Measurements from ENCODE around the gene POMGNT1.

POMGNT1 gene

DNA sequence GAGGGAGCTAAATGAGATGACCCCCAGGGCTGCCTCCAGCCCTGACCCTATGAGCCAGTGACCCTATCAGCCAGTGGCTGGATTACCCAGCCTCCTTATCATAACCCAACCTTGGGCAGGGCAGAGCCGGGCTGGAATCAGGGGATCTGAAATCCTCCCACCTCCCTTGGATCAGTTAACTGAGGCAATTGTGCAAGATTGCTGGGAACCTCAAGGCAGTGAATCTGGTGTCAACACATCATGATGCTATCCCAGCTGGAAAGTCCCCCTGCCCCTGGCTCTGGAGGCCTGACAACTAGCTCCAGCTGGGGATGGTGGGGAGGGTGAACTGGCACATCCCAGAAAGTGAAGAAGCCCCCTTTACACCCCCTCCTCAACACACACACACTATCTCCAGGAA, 29.8 kb downstream of the POMGNT1 start:
- DNase-seq (ENCODE audit: low spot score in 2 of 2) (no peak), ATAC-seq (ENCODE audit: low read depth) (no peak)
- Mint-ChIP-seq H3K4me1 (peaks cover 35% of the 10 kb centered on the region), H3K27ac (no peak overlapping the region), H3K9me3 (no peaks in the 10 kb centered on the region), H3K27me3 (peaks cover 6% of the 10 kb centered on the region), H3K36me3 (no peaks in the 10 kb centered on the region), H3K4me3 (no peak overlapping the region)

DNA sequence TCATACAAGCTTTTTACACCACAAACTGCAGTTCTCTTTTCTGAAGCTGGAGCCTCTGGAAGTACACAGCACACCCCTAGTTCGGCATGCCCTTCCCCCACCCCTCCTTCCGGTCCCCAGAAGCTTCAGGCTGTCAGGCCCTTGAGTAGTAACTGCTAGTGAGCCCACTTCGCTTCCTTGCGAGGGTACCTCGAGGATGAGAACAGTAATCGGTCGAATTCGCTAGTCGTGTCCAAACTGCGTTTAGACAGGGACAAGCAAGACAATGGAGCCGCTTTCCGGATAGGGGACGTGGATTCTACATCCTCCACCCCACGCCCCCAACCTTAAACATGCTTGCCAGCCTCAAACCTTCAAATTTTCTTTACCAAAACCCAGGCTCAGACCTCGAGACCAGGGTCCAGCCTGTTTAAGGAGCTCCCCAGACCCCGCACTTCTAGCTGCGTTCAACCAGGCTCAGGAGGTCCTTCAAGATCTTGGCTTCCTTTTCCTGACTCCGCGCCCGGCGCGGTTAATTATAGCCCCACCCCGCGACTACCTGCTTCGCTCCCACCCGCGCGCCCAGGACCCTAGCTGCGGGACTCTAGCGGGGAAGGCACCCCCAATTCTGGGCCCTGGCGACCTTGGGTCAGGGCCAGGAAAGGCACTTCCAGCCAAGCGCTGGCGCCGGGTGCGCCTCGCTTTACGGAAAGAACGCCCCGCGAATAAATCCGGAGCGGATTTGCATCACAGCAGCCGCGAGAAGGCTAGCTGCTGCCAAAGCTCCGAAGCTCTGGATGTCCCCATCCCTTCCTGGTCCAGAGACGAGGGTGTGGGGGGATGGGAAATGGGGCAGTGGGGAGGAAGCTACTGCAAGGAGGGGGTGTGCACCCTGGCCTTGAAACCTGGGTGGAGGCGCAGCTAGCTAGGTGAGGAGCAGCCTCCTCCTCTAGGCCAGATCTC, 31.4 kb downstream of the POMGNT1 start:
- peak overlapping the region; percentile 88 for H3K4me3 Mint-ChIP-seq
- peak overlapping the region; percentile 90 for H3K27ac Mint-ChIP-seq
- H3K27me3 Mint-ChIP-seq, result peaks cover 4% of the 10 kb centered on the region
- DNase-seq (ENCODE audit: low spot score in 2 of 2) (peak in 1 of 2 donors; percentile 34), ATAC-seq (ENCODE audit: low read depth) (peak; percentile 79)
- H3K9me3 Mint-ChIP-seq, result no peaks in the 10 kb centered on the region
- H3K4me1 Mint-ChIP-seq, result peaks cover 27% of the 10 kb centered on the region
- H3K36me3 Mint-ChIP-seq, result no peaks in the 10 kb centered on the region

DNA sequence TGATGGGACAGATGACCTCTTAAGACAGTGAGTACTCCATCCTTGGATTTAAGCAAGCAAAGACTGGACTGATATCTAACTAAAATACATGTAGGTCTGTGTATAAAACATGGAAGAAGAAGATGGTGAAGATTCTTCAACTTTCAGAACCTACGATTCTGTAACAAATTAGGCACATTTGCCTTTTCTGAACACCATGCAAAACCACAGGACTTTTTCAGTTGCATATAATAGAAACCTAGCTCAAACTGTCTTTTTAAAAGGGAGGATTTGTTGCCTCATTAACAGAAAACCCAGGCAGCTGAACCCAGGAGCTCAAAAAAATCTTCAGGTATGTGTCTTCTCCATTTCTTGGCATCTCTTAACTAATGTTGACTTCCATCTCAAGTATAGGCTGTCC, 38.0 kb downstream of the POMGNT1 start:
- Mint-ChIP-seq H3K9me3 (no peaks in the 10 kb centered on the region), H3K27ac (no peak overlapping the region), H3K4me1 (no peaks in the 10 kb centered on the region), H3K36me3 (no peaks in the 10 kb centered on the region), H3K27me3 (peaks cover 4% of the 10 kb centered on the region), H3K4me3 (no peak overlapping the region)
- DNase-seq (ENCODE audit: low spot score in 2 of 2) (no peak), ATAC-seq (ENCODE audit: low read depth) (no peak)

- Mint-ChIP-seq H3K4me3 (no peak overlapping the region), H3K27ac (no peak overlapping the region), H3K9me3 (no peaks in the 10 kb centered on the region), H3K36me3 (no peaks in the 10 kb centered on the region), H3K4me1 (no peaks in the 10 kb centered on the region), H3K27me3 (peaks cover under 1% of the 10 kb centered on the region)
- DNase-seq (ENCODE audit: low spot score in 2 of 2), result no peak
- ATAC-seq (ENCODE audit: low read depth), result no peak
These were observed 38.7 kb downstream of the POMGNT1 start for GRCh38 chr1:46159516-46159915.

DNA sequence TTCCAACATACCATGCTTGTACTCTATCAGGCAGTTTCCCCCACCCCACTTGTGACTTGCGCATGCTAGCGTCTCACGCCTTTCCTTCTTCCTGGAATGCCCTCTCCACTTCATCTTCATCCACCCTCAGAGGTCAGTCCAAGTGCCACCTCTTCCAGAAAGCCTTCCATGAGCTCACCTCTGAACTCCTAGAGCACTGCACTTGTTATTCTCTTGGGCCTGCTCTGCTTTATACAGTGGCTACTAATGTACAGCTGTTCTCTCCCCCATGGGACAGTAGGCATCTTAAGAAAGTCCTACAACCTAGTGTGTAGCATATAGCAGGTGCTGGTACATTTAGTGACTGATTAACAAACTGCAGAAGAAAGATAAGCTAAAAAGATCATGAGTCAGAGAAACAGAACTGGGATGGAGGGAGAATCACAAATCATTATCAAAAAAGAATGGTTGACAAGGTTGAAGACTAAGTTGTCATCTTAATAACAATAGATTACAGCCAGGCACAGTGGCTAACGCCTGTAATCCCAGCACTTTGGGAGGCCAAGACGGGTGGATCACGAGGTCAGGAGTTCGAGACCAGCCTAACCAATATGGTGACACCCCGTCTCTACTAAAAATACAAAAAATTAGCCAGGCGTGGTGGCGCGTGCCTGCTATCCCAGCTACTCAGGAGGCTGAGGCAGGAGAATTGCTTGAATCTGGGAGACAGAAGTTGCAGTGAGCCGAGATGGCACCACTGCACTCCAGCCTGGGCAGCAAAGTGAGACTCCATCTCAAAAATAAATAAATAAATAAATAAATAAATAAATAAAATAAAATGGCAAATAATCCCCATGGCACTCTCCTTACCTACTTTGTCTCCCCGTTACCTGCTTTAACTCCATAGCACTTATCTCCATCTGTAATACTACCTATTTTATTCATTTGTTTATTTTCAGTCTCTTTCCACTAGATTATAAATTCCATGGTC, 39.6 kb downstream of the POMGNT1 start:
- ATAC-seq (ENCODE audit: low read depth), result no peak
- Mint-ChIP-seq H3K4me3 (no peak overlapping the region), H3K4me1 (no peaks in the 10 kb centered on the region), H3K27me3 (no peaks in the 10 kb centered on the region), H3K36me3 (no peaks in the 10 kb centered on the region), H3K27ac (no peak overlapping the region), H3K9me3 (no peaks in the 10 kb centered on the region)
- DNase-seq (ENCODE audit: low spot score in 2 of 2), result no peak

- no peaks in the 10 kb centered on the region for H3K27me3 Mint-ChIP-seq
- no peaks in the 10 kb centered on the region for H3K36me3 Mint-ChIP-seq
- no peak overlapping the region for H3K27ac Mint-ChIP-seq
- no peak overlapping the region for H3K4me3 Mint-ChIP-seq
- no peaks in the 10 kb centered on the region for H3K9me3 Mint-ChIP-seq
- H3K4me1 Mint-ChIP-seq, result no peaks in the 10 kb centered on the region
- DNase-seq (ENCODE audit: low spot score in 2 of 2) (no peak), ATAC-seq (ENCODE audit: low read depth) (no peak)
These were observed 40.3 kb downstream of the POMGNT1 start for GRCh38 chr1:46157916-46158311.

GRCh38 chr1:46153732-46154131, 44.5 kb downstream of the POMGNT1 start:
- DNase-seq (ENCODE audit: low spot score in 2 of 2), result no peak

GRCh38 chr1:46153228-46153627, 45.0 kb downstream of the POMGNT1 start:
- ATAC-seq (ENCODE audit: low read depth), result no peak
- Mint-ChIP-seq H3K36me3 (no peaks in the 10 kb centered on the region), H3K4me1 (no peaks in the 10 kb centered on the region), H3K4me3 (no peak overlapping the region), H3K27ac (no peak overlapping the region), H3K9me3 (no peaks in the 10 kb centered on the region), H3K27me3 (no peaks in the 10 kb centered on the region)
- DNase-seq (ENCODE audit: low spot score in 2 of 2), result no peak

More at GRCh38 chr1:46153732-46154131, 44.5 kb downstream of the POMGNT1 start:
- no peak for ATAC-seq (ENCODE audit: low read depth)
- no peaks in the 10 kb centered on the region for H3K4me1 Mint-ChIP-seq
- H3K27ac Mint-ChIP-seq, result no peak overlapping the region
- no peaks in the 10 kb centered on the region for H3K27me3 Mint-ChIP-seq
- no peak overlapping the region for H3K4me3 Mint-ChIP-seq
- no peaks in the 10 kb centered on the region for H3K9me3 Mint-ChIP-seq
- no peaks in the 10 kb centered on the region for H3K36me3 Mint-ChIP-seq

- Mint-ChIP-seq H3K9me3 (no peaks in the 10 kb centered on the region), H3K4me3 (no peak overlapping the region), H3K36me3 (no peaks in the 10 kb centered on the region), H3K27me3 (no peaks in the 10 kb centered on the region), H3K4me1 (no peaks in the 10 kb centered on the region), H3K27ac (no peak overlapping the region)
- DNase-seq (ENCODE audit: low spot score in 2 of 2) (no peak), ATAC-seq (ENCODE audit: low read depth) (no peak)
These were observed 46.2 kb downstream of the POMGNT1 start for GRCh38 chr1:46152016-46152415.

DNA sequence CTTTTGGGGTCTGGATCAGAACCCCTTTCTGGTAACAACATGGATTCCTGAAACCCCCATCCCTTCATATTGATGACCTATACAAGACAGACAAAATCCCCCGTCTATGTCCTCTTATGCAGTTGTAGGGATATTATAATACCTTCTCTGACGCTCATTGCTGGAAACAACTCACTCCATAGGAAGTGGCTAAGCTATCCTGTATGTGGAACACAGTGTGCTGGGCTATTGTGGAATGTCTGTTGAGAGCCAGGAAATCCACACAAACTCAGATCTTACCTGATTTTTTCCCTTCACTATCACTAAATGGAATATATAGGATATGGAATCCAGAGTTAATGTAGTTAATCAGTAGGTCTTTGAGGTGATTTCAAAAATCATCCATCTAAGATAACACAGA, 48.1 kb downstream of the POMGNT1 start:
- Mint-ChIP-seq H3K9me3 (no peaks in the 10 kb centered on the region), H3K36me3 (no peaks in the 10 kb centered on the region), H3K4me3 (no peak overlapping the region), H3K27ac (no peak overlapping the region), H3K4me1 (no peaks in the 10 kb centered on the region), H3K27me3 (peaks cover 2% of the 10 kb centered on the region)
- ATAC-seq (ENCODE audit: low read depth), result no peak
- no peak for DNase-seq (ENCODE audit: low spot score in 2 of 2)

- Mint-ChIP-seq H3K27ac (no peak overlapping the region), H3K27me3 (peaks cover 2% of the 10 kb centered on the region), H3K4me1 (no peaks in the 10 kb centered on the region), H3K36me3 (no peaks in the 10 kb centered on the region), H3K9me3 (no peaks in the 10 kb centered on the region), H3K4me3 (no peak overlapping the region)
- ATAC-seq (ENCODE audit: low read depth), result no peak
- DNase-seq (ENCODE audit: low spot score in 2 of 2), result no peak
These were observed 49.9 kb downstream of the POMGNT1 start for GRCh38 chr1:46148318-46148717.
